OCI-M1 (cell line): ENCODE results near the gene ZFAND5.

Experiments
- DNase-seq: peaks from one replicate; lab custom pipeline; 2025; lab: John Stamatoyannopoulos, UW

The ZFAND5 gene

GRCh38 chr9:72364679-72365524 is at the start of gene ZFAND5:
TSS of gene ZFAND5 (minus strand) at chr9:72365208. CDS start at chr9:72360778, 4,430 bp downstream.
- DNase-seq: peak; percentile 97

- no peak for DNase-seq
These were observed 47.6 kb upstream of the ZFAND5 start for GRCh38 chr9:72412483-72413040.

GRCh38 chr9:72410214-72410613 is 45.2 kb upstream of the ZFAND5 start:
- no peak for DNase-seq

GRCh38 chr9:72407114-72407513 is 42.1 kb upstream of the ZFAND5 start:
- no peak for DNase-seq

- no peak for DNase-seq
These were observed 37.7 kb upstream of the ZFAND5 start for GRCh38 chr9:72402744-72403143.

- DNase-seq: no peak
These were observed 36.4 kb upstream of the ZFAND5 start for GRCh38 chr9:72401396-72401795.

GRCh38 chr9:72400866-72401265 is 35.9 kb upstream of the ZFAND5 start:
- DNase-seq: no peak

- no peak for DNase-seq
These were observed 34.4 kb upstream of the ZFAND5 start for GRCh38 chr9:72399391-72399790.

- no peak for DNase-seq
These were observed 31.5 kb upstream of the ZFAND5 start for GRCh38 chr9:72396247-72397091.

GRCh38 chr9:72394066-72394465 is 29.1 kb upstream of the ZFAND5 start:
- no peak for DNase-seq

GRCh38 chr9:72390907-72391306 is 25.9 kb upstream of the ZFAND5 start:
- no peak for DNase-seq

GRCh38 chr9:72386186-72386585 is 21.2 kb upstream of the ZFAND5 start:
- DNase-seq: no peak

- DNase-seq: no peak
These were observed 19.9 kb upstream of the ZFAND5 start for GRCh38 chr9:72384710-72385485.

- DNase-seq: no peak
These were observed 19.1 kb upstream of the ZFAND5 start for GRCh38 chr9:72383978-72384709.

GRCh38 chr9:72382405-72382804 is 17.4 kb upstream of the ZFAND5 start:
- no peak for DNase-seq

- no peak for DNase-seq
These were observed 12.0 kb upstream of the ZFAND5 start for GRCh38 chr9:72377041-72377440.

- DNase-seq: no peak
These were observed 6.1 kb upstream of the ZFAND5 start for GRCh38 chr9:72371151-72371550.

- DNase-seq: peak; percentile 87
These were observed 683 bp upstream of the ZFAND5 start for GRCh38 chr9:72365525-72366256.

- peak; percentile 65 for DNase-seq
These were observed 915 bp downstream of the ZFAND5 start for GRCh38 chr9:72363908-72364678.

GRCh38 chr9:72363236-72363635 is 1.8 kb downstream of the ZFAND5 start:
- DNase-seq: peak; percentile 39
